Stimulated activated naive CD8-positive, alpha-beta T cell treated with anti-CD3 and anti-CD28 coated beads, Interleukin-15, Interleukin-2, amounts not matched to agents 100 ng/mL and 50 ng/mL, for 24 hours (primary cell): Measurements from ENCODE around the gene RPTOR.

Source experiments
- H3K27ac Mint-ChIP-seq: one replicate; pipeline ENCODE4 v1.8.0; 2021; ENCODE audit warnings: mild to moderate bottlenecking, mixed read lengths
- H3K27me3 Mint-ChIP-seq: one replicate; pipeline ENCODE4 v1.8.0; 2021; ENCODE audit warnings: mixed read lengths
- H3K36me3 Mint-ChIP-seq: one replicate; pipeline ENCODE4 v1.8.0; 2021; ENCODE audit warnings: low read depth, mixed read lengths
- H3K4me1 Mint-ChIP-seq: one replicate; pipeline ENCODE4 v1.8.0; 2021; ENCODE audit warnings: low read depth, mixed read lengths
- H3K4me3 Mint-ChIP-seq: one replicate; pipeline ENCODE4 v1.8.0; 2021; ENCODE audit warnings: mild to moderate bottlenecking, mixed read lengths
- H3K9me3 Mint-ChIP-seq: one replicate; pipeline ENCODE4 v1.8.0; 2021; ENCODE audit warnings: mixed read lengths

Gene RPTOR

DNA sequence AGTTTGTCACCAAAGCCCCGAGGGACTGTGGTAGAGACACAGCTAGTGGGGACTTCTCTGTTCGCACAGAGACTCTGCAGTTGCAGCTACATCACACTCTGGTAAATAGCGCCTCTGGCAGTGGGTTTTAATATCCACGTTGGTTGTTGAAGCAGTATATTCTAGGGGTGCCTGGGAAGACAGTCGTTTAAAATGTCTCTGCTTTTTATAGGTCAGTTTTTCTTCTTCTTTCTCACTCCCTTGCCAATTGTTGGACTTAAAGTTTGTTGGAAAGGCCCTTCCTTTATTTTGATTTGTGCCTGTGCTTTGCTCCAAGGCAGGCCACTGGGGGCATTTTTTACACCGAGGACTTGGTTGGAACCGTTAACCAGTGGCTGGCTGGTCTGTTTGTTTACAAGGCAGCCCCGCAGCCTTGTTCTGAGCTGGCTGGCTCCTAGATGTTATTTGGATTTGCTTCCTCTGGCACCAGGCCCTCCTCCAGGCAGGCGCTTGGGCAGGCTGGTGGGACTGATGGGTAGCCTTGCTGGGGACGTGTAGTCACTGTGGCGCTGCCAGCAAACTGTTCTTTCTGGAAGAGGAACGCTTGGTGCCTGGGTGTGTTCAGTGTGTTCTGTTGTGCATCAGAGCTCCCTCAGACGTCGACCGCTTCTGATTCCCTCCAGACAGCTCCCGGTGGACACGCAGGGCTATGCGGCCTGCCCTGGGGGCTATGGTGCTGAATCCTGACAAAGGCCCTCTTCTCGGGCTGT, 228.8 kb downstream of the RPTOR start:
- no peak overlapping the region for H3K4me3 Mint-ChIP-seq
- H3K9me3 Mint-ChIP-seq = peaks cover 3% of the 10 kb centered on the region
- H3K27me3 Mint-ChIP-seq = no peaks in the 10 kb centered on the region
- peak overlapping the region; percentile 93 for H3K27ac Mint-ChIP-seq
- peaks cover 75% of the 10 kb centered on the region for H3K4me1 Mint-ChIP-seq
- peaks cover 54% of the 10 kb centered on the region for H3K36me3 Mint-ChIP-seq

DNA sequence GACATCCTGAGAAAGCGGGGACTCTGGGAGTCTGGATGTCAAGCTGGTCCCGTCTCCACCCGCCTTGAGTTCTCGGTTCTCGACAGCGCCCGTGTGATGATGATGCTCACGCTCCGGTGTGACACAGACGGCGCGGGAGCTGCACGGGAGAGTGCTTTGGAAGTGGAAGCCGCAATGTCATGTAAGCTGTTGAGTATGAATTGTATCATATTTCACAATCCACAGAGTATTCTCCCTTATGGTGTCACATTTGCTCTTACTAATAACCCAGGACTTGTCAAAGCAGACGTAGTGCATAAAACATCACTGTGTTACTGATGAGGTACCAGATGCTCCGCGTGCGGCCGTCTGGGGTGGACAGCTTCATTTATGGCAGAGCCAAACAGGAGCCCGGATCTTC, 229.5 kb downstream of the RPTOR start:
- H3K9me3 Mint-ChIP-seq = peaks cover 3% of the 10 kb centered on the region
- H3K36me3 Mint-ChIP-seq = peaks cover 56% of the 10 kb centered on the region
- peak overlapping the region; percentile 93 for H3K27ac Mint-ChIP-seq
- peaks cover 77% of the 10 kb centered on the region for H3K4me1 Mint-ChIP-seq
- peak overlapping the region; percentile 63 for H3K4me3 Mint-ChIP-seq
- no peaks in the 10 kb centered on the region for H3K27me3 Mint-ChIP-seq

DNA sequence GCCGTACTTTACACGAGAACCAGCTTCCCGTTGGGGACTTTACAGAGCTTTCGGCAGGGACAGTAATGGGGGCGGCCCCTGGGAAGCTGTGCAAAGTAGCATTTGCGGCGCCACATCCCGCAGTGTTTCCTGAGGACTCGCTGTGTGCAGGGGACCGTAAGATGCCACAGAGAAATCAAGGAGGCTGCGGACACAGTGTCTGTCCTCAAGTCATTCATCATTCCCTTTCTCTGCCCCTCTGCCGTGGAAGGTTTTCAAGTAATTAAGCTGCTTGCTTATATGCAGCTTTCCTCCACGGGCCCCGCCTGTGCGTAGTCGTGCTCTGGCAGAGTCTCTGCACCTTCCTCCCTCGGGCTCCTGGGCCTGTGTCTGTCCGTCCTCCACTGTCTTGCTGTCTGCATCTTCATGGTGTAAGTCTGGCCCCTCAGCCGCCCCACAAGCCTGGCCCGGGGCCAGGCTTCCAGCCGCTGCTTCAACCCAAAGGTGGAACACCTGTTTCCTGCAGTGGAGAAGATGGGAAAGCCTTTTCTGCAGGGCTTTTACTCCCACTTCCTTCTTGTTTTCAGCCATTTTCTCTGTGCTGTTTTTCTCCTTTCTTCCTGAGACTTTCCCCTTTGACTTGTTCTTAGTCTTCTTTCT, 230.1 kb downstream of the RPTOR start:
- Mint-ChIP-seq H3K4me1 (peaks cover 81% of the 10 kb centered on the region), H3K27me3 (no peaks in the 10 kb centered on the region)

GRCh38 chr17:80775863-80776262, 231.2 kb downstream of the RPTOR start:
- peaks cover 86% of the 10 kb centered on the region for H3K4me1 Mint-ChIP-seq
- no peaks in the 10 kb centered on the region for H3K27me3 Mint-ChIP-seq
- no peak overlapping the region for H3K27ac Mint-ChIP-seq
- H3K4me3 Mint-ChIP-seq = no peak overlapping the region
- peaks cover 3% of the 10 kb centered on the region for H3K9me3 Mint-ChIP-seq
- H3K36me3 Mint-ChIP-seq = peaks cover 59% of the 10 kb centered on the region

More for the DNA sequence above, 230.1 kb downstream of the RPTOR start:
- Mint-ChIP-seq H3K9me3 (peaks cover 3% of the 10 kb centered on the region), H3K4me3 (peak overlapping the region; percentile 63), H3K27ac (peak overlapping the region; percentile 93), H3K36me3 (peaks cover 59% of the 10 kb centered on the region)

- Mint-ChIP-seq H3K27ac (peak overlapping the region; percentile 78), H3K4me1 (peaks cover 94% of the 10 kb centered on the region), H3K4me3 (no peak overlapping the region), H3K36me3 (peaks cover 53% of the 10 kb centered on the region), H3K9me3 (peaks cover 3% of the 10 kb centered on the region), H3K27me3 (no peaks in the 10 kb centered on the region)
These were observed 232.6 kb downstream of the RPTOR start for GRCh38 chr17:80777274-80777673.

- no peaks in the 10 kb centered on the region for H3K27me3 Mint-ChIP-seq
- H3K4me3 Mint-ChIP-seq = no peak overlapping the region
- H3K27ac Mint-ChIP-seq = peak overlapping the region; percentile 74
- peaks cover 50% of the 10 kb centered on the region for H3K36me3 Mint-ChIP-seq
- H3K9me3 Mint-ChIP-seq = peaks cover 3% of the 10 kb centered on the region
- H3K4me1 Mint-ChIP-seq = peaks cover 95% of the 10 kb centered on the region
These were observed 234.1 kb downstream of the RPTOR start for GRCh38 chr17:80778716-80779115.

DNA sequence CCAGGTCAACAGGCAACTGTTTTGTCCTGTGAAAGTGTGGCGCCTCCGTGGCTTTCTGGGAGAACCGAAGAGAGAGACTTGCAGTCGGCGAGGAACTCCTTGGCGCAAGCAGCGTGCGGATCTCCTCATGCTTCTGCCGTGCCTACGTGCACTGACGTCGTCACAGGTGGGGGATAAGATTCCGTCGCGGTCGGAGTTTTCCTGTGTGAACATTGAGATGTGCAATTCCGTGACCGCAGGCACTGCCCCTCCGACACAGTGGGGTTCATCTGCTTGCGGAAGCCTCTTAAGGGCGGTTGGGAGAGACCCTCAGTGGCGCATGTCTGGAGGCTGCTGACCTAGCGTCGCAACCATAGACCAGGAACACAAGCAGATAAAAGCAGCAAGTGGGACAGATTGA, 234.7 kb downstream of the RPTOR start:
- Mint-ChIP-seq H3K27me3 (no peaks in the 10 kb centered on the region), H3K4me1 (peaks cover 94% of the 10 kb centered on the region), H3K4me3 (no peak overlapping the region), H3K36me3 (peaks cover 46% of the 10 kb centered on the region), H3K27ac (peak overlapping the region; percentile 74), H3K9me3 (peaks cover 3% of the 10 kb centered on the region)

DNA sequence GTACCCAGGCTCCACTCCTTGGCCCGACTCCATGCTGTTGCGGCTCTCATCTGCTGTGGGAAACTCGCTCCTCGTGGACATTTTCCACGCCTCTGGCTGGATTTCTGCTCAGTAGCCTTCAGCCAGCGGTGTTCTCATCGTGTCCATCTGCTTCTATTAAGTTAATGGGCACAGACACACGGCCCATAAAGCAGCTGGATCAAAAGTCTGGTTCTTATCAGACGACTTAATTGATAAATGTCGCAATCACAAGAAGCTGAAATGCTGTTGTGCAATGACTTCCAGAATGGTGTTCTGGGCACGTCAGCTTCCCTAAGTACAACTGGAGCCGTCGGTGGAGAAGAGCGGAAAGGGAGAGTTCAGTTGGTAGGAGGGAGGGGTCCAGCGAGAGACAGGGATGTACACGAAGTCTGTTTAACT, 235.3 kb downstream of the RPTOR start:
- peaks cover 91% of the 10 kb centered on the region for H3K4me1 Mint-ChIP-seq
- peaks cover 43% of the 10 kb centered on the region for H3K36me3 Mint-ChIP-seq
- H3K27ac Mint-ChIP-seq = peak overlapping the region; percentile 97
- peaks cover 3% of the 10 kb centered on the region for H3K9me3 Mint-ChIP-seq
- no peaks in the 10 kb centered on the region for H3K27me3 Mint-ChIP-seq
- H3K4me3 Mint-ChIP-seq = peak overlapping the region; percentile 77

- H3K4me1 Mint-ChIP-seq = peaks cover 91% of the 10 kb centered on the region
- peak overlapping the region; percentile 77 for H3K4me3 Mint-ChIP-seq
- peaks cover 3% of the 10 kb centered on the region for H3K9me3 Mint-ChIP-seq
- peak overlapping the region; percentile 97 for H3K27ac Mint-ChIP-seq
- H3K36me3 Mint-ChIP-seq = peaks cover 38% of the 10 kb centered on the region
- H3K27me3 Mint-ChIP-seq = no peaks in the 10 kb centered on the region
These were observed 236.0 kb downstream of the RPTOR start for GRCh38 chr17:80780381-80781198.

- H3K27me3 Mint-ChIP-seq = no peaks in the 10 kb centered on the region
- H3K27ac Mint-ChIP-seq = peak overlapping the region; percentile 97
- peaks cover 40% of the 10 kb centered on the region for H3K36me3 Mint-ChIP-seq
- H3K9me3 Mint-ChIP-seq = peaks cover 3% of the 10 kb centered on the region
- H3K4me1 Mint-ChIP-seq = peaks cover 93% of the 10 kb centered on the region
- H3K4me3 Mint-ChIP-seq = peak overlapping the region; percentile 77
These were observed 236.6 kb downstream of the RPTOR start for GRCh38 chr17:80781211-80781610.

DNA sequence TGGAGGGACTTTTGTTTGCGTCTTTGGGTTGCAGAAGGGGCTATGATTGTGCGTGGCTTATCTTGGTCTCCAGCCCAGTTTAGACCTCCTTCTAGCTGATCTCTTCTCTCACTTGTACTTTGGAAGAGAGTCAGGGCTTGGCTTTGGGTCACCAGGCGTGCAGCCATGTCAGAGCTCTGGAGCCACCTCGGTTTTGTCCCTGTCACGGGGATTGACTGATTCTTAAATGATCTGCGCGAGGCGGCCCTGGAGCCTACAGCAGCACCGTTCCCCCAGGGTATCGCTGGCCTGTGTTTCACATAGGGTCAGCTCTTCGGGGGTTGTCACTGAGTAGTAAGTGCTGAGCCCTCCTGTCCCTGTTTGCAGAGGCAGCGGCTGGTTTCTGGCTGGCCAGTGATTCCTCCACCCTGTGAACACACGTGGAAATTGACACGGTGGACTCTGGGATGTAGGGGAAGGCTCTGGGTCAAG, 237.2 kb downstream of the RPTOR start:
- Mint-ChIP-seq H3K4me1 (peaks cover 94% of the 10 kb centered on the region), H3K27ac (peak overlapping the region; percentile 97)

DNA sequence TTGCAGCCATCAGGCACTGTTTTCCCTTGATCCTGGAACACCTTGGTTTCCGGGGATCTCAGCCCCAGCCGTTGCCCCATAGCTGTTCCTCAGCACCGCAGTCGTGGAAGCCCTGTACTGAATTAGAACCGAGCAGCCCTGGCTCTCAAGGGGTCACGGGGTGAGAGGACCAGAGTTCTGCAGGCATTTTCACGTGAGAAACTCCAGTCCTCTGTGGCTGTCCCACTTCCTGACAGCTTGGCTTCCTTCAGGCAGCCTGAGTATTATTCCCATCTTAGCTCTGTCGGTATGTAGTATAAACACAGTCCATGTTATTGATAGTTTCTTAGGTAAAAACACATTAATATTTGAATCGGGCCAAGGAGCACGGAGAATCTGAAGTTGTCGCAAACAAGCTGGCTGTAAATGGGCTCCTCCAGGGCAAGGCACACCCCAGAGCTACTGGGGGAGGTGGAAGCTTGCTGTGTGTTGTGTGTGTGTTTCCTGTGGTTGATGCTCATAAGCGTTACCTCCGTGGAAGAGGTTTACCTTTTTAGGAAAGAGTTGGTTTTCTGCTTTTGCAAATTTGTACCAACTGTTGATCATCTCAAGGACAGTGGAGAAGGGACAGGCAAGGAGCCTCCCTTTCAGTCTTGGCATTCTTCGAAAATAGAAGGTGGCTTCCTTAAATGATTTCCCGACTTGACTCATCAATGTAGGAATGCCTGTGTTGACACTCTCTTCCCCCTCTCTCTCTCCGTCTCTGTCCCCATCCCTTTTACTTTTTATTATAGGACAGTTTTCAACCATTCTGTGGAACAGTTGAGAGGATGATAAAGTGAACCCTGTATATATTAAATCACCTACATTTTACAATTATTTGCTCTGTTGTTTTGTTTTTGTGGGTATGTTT, 238.1 kb downstream of the RPTOR start:
- H3K36me3 Mint-ChIP-seq = peaks cover 40% of the 10 kb centered on the region
- peaks cover 1% of the 10 kb centered on the region for H3K9me3 Mint-ChIP-seq
- H3K27me3 Mint-ChIP-seq = no peaks in the 10 kb centered on the region
- peaks cover 95% of the 10 kb centered on the region for H3K4me1 Mint-ChIP-seq
- peak overlapping the region; percentile 67 for H3K4me3 Mint-ChIP-seq
- peak overlapping the region; percentile 90 for H3K27ac Mint-ChIP-seq

More for the DNA sequence above, 237.2 kb downstream of the RPTOR start:
- no peaks in the 10 kb centered on the region for H3K9me3 Mint-ChIP-seq
- no peaks in the 10 kb centered on the region for H3K27me3 Mint-ChIP-seq
- H3K4me3 Mint-ChIP-seq = peak overlapping the region; percentile 77
- H3K36me3 Mint-ChIP-seq = peaks cover 40% of the 10 kb centered on the region

DNA sequence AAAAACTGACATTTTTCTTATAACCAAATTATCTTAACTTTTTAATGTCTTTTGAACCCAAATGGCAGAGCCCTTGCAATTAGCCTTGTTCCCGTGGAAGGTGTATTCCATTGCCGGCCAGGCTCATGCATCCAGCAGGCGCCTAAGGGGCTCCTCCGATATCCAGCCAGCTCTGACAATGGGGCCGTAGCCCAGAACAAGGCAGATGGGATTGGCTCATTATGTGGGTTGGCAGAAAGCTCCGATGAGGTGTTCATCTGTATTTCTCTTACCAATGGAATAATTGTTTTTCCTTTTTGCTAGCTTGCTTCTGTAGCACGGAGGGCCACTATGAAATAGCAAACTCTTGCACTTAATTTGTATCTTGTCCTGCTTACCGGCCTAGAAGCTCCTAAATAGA, 238.8 kb downstream of the RPTOR start:
- Mint-ChIP-seq H3K9me3 (peaks cover 7% of the 10 kb centered on the region), H3K36me3 (peaks cover 40% of the 10 kb centered on the region), H3K27ac (peak overlapping the region; percentile 90), H3K4me1 (peaks cover 95% of the 10 kb centered on the region), H3K4me3 (peak overlapping the region; percentile 32), H3K27me3 (no peaks in the 10 kb centered on the region)

- Mint-ChIP-seq H3K27ac (peak overlapping the region; percentile 90), H3K4me3 (peak overlapping the region; percentile 32), H3K27me3 (no peaks in the 10 kb centered on the region), H3K36me3 (peaks cover 37% of the 10 kb centered on the region), H3K9me3 (peaks cover 8% of the 10 kb centered on the region), H3K4me1 (peaks cover 95% of the 10 kb centered on the region)
These were observed 239.3 kb downstream of the RPTOR start for GRCh38 chr17:80783971-80784370.
